H9 (cell line): Measurements from ENCODE around the gene PRCC. TPM values are rescaled to one million over a fixed set of nuclear protein-coding genes. Genes with fewer than 3 reads are reported as not detected.

Experiments used
- DNase-seq: peaks from one replicate; pipeline ENCODE4 v3.0.0-alpha.2; 2017
- H2AFZ ChIP-seq: one replicate; pipeline ENCODE4 v1.6.1; 2013; ENCODE audit warnings: mild to moderate bottlenecking, low read length, control low read depth, moderate library complexity
- H2AK5ac ChIP-seq: 2 replicates; pipeline ENCODE4 v1.6.1; 2013; ENCODE audit warnings: low read length, control low read depth, mixed read lengths; ENCODE audit not compliant: insufficient read length
- H2BK120ac ChIP-seq: one replicate; pipeline ENCODE4 v1.6.1; 2013; ENCODE audit warnings: low read depth, mild to moderate bottlenecking, low read length, control low read depth, inconsistent platforms; ENCODE audit not compliant: poor library complexity, severe bottlenecking
- H2BK12ac ChIP-seq: 2 replicates; pipeline ENCODE4 v1.6.1; 2013; ENCODE audit warnings: low read length, control low read depth, mixed read lengths, low read depth; ENCODE audit not compliant: insufficient read length
- H2BK15ac ChIP-seq: 2 replicates; pipeline ENCODE4 v1.6.1; 2013; ENCODE audit warnings: low read depth, low read length, control low read depth
- H2BK20ac ChIP-seq: one replicate; pipeline ENCODE4 v1.6.1; 2013; ENCODE audit warnings: low read depth, mild to moderate bottlenecking, low read length, control low read depth, inconsistent platforms; ENCODE audit not compliant: poor library complexity, severe bottlenecking
- H2BK5ac ChIP-seq: 2 replicates; pipeline ENCODE4 v1.6.1; 2013; ENCODE audit warnings: low read length, control low read depth, mixed read lengths; ENCODE audit not compliant: insufficient read length
- H3K14ac ChIP-seq: 2 replicates; pipeline ENCODE4 v1.6.1; 2013; ENCODE audit warnings: low read length, control low read depth; ENCODE audit not compliant: insufficient read depth
- H3K18ac ChIP-seq: 2 replicates; pipeline ENCODE4 v1.6.1; 2013; ENCODE audit warnings: low read depth, mild to moderate bottlenecking, mixed read lengths, low read length, control low read depth; ENCODE audit not compliant: insufficient read length
- H3K23ac ChIP-seq: 2 replicates; pipeline ENCODE4 v1.6.1; 2013; ENCODE audit warnings: low read length, control low read depth, mixed read lengths, low read depth; ENCODE audit not compliant: insufficient read length
- H3K23me2 ChIP-seq: 2 replicates; pipeline ENCODE4 v1.6.1; 2013; ENCODE audit warnings: low read depth, mild to moderate bottlenecking, mixed read lengths, low read length, control low read depth; ENCODE audit not compliant: insufficient read length, poor library complexity, severe bottlenecking
- H3K27ac ChIP-seq: 2 replicates; pipeline ENCODE4 v1.5.1; 2013; ENCODE audit warnings: low read length, control low read depth, mixed read lengths, low read depth; ENCODE audit not compliant: insufficient read length
- H3K27me3 ChIP-seq: 2 replicates; pipeline ENCODE4 v1.6.1; 2013; ENCODE audit warnings: low read length, control low read depth, inconsistent platforms; ENCODE audit not compliant: insufficient read depth
- H3K4ac ChIP-seq: 2 replicates; pipeline ENCODE4 v1.6.1; 2013; ENCODE audit warnings: low read depth, mild to moderate bottlenecking, control low read depth, inconsistent platforms, low read length, moderate library complexity
- H3K4me1 ChIP-seq: 2 replicates; pipeline ENCODE4 v1.6.1; 2013; ENCODE audit warnings: low read length, control low read depth, inconsistent platforms; ENCODE audit not compliant: insufficient read depth
- H3K4me2 ChIP-seq: 2 replicates; pipeline ENCODE4 v1.6.1; 2013; ENCODE audit warnings: low read length, control low read depth, mixed read lengths; ENCODE audit not compliant: insufficient read length, insufficient read depth
- H3K56ac ChIP-seq: 2 replicates; pipeline ENCODE4 v1.6.1; 2013; ENCODE audit warnings: low read depth, mild to moderate bottlenecking, mixed read lengths, low read length, control low read depth; ENCODE audit not compliant: insufficient read length
- H3K79me1 ChIP-seq: 2 replicates; pipeline ENCODE4 v1.6.1; 2013; ENCODE audit warnings: low read depth, mild to moderate bottlenecking, moderate library complexity, low read length, control low read depth, inconsistent platforms; ENCODE audit not compliant: insufficient read depth, poor library complexity, severe bottlenecking
- H3K79me2 ChIP-seq: 2 replicates; pipeline ENCODE4 v1.6.1; 2013; ENCODE audit warnings: low read length, control low read depth, inconsistent platforms; ENCODE audit not compliant: insufficient read depth
- H3K9ac ChIP-seq: 2 replicates; pipeline ENCODE4 v1.6.1; 2013; ENCODE audit warnings: low read length, control low read depth, mixed read lengths; ENCODE audit not compliant: insufficient read length; ENCODE audit errors: extremely low read depth
- H3K9me3 ChIP-seq: one replicate; pipeline ENCODE4 v1.6.1; 2013; ENCODE audit warnings: low read depth, low read length, inconsistent platforms; ENCODE audit not compliant: control insufficient read depth
- H3T11ph ChIP-seq: one replicate; pipeline ENCODE4 v1.6.1; 2013; ENCODE audit warnings: mild to moderate bottlenecking, low read length, control low read depth, inconsistent platforms
- H4K20me1 ChIP-seq: one replicate; pipeline ENCODE4 v1.6.1; 2013; ENCODE audit not compliant: control insufficient read depth, insufficient read length, insufficient read depth
- H4K5ac ChIP-seq: 2 replicates; pipeline ENCODE4 v1.6.1; 2013; ENCODE audit warnings: low read depth, mild to moderate bottlenecking, mixed read lengths, low read length, control low read depth; ENCODE audit not compliant: insufficient read length
- H4K8ac ChIP-seq: replicated peaks from 2 replicates; pipeline ENCODE4 v1.6.1; 2013; ENCODE audit warnings: low read length, control low read depth, mixed read lengths, low read depth; ENCODE audit not compliant: insufficient read length
- H4K91ac ChIP-seq: 2 replicates; pipeline ENCODE4 v1.6.1; 2013; ENCODE audit warnings: low read depth, mild to moderate bottlenecking, moderate library complexity, mixed read lengths, low read length, control low read depth; ENCODE audit not compliant: insufficient read length
- H3K27ac Mint-ChIP-seq, 3 experiments: 2 replicates in 2 of 3; 3 replicates in 1 of 3; pipeline ENCODE4 v1.8.0; 2020 to 2021; ENCODE audit warnings: mixed read lengths in 3 of 3, mild to moderate bottlenecking in 1 of 3, moderate library complexity in 1 of 3
- H3K27me3 Mint-ChIP-seq: 2 replicates; pipeline ENCODE4 v1.8.0; 2021; ENCODE audit warnings: low read depth, mild to moderate bottlenecking, moderate library complexity, mixed read lengths
- H3K36me3 Mint-ChIP-seq, 3 experiments: 2 replicates in 2 of 3; 3 replicates in 1 of 3; pipeline ENCODE4 v1.8.0; 2020 to 2021; ENCODE audit warnings: low read depth in 3 of 3, mixed read lengths in 3 of 3; ENCODE audit not compliant: insufficient read depth in 1 of 3
- H3K4me1 Mint-ChIP-seq, 2 experiments: 2 replicates each; pipeline ENCODE4 v1.8.0; 2020; ENCODE audit warnings: mixed read lengths in 2 of 2
- H3K4me3 Mint-ChIP-seq, 2 experiments: 2 replicates in 1 of 2; 3 replicates in 1 of 2; pipeline ENCODE4 v1.8.0; 2020 to 2021; ENCODE audit warnings: mild to moderate bottlenecking in 2 of 2, mixed read lengths in 2 of 2, moderate library complexity in 1 of 2
- H3K9me3 Mint-ChIP-seq, 2 experiments: 2 replicates in 1 of 2; 3 replicates in 1 of 2; pipeline ENCODE4 v1.8.0; 2020; ENCODE audit warnings: mild to moderate bottlenecking in 2 of 2, mixed read lengths in 2 of 2, moderate library complexity in 1 of 2
- WGBS: extraction: QIAGEN DNeasy Blood & Tissue Kit; methylation state at CpG from one replicate; pipeline ENCODE4 v1.1.7; 2013; ENCODE audit warnings: missing lambda C conversion rate, low lambda C conversion rate, mixed read lengths; ENCODE audit not compliant: insufficient read length; ENCODE audit errors: extremely low coverage; 5-methylcytosine and 5-hydroxymethylcytosine counted together
- total RNA-seq: library from RNA; stranded (reverse); gene quantifications from 2 replicates; pipeline ENCODE4 v1.2.1, GENCODE V29; 2021
- TF ChIP-seq, protein P1 (sequence below): fragments of 200-600 bp; sonication (generic); conservative IDR thresholded peaks from 3 replicates; pipeline ENCODE4 v1.8.0; 2021; ENCODE audit warnings: antibody characterized with exemption, mild to moderate bottlenecking

The PRCC gene
- total RNA-seq, 1 experiment from 2014 or later = 129 TPM

DNA sequence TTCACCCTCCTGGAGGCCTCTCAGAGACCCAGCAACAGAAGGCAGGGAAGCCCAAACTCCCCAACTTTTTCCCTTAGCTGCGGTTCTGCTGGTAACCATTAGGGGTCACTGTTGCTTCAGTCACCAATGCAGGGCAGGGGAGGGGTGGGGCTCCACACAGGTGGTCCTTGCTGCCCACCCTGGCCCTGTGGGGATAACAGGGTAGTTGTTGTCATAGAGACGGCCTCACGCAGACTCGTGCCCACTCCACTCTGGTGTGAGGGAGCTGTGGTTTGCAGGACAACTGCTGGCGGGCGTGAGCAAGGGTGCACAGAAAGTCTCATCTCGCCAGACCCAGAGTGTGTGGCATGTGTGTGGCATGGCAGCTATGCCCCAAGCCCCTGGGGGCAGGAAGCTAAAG lies 71.6 kb downstream of the PRCC start:
- no peak overlapping the region for H3K14ac ChIP-seq
- Mint-ChIP-seq H3K4me3 (no peak overlapping the region), H3K9me3 (no peaks in the 10 kb centered on the region; a peak in 1 of 5 replicates), H3K27me3 (peaks cover 86% of the 10 kb centered on the region), H3K4me1 (peaks cover 6 to 16% of the 10 kb centered on the region in 2 experiments), H3K27ac (no peak overlapping the region), H3K36me3 (no peaks in the 10 kb centered on the region)
- H3T11ph ChIP-seq = no peak overlapping the region
- no peaks in the 10 kb centered on the region for H4K20me1 ChIP-seq
- no peaks in the 10 kb centered on the region for H3K79me2 ChIP-seq
- WGBS = no CpG with 5 or more reads among the region's 7 CpGs
- no peak overlapping the region for H2BK20ac ChIP-seq
- peaks cover 2% of the 10 kb centered on the region for H3K23me2 ChIP-seq
- DNase-seq = peak; percentile 66
- no peak overlapping the region for H2BK5ac ChIP-seq
- H2AK5ac ChIP-seq = no peak overlapping the region
- H3K9me3 ChIP-seq = no peaks in the 10 kb centered on the region
- no peak overlapping the region for H3K4me2 ChIP-seq
- no peaks in the 10 kb centered on the region for H3K79me1 ChIP-seq
- H4K91ac ChIP-seq = no peak overlapping the region
- no peak overlapping the region for H4K8ac ChIP-seq
- H3K9ac ChIP-seq = no peak overlapping the region
- H2BK15ac ChIP-seq = no peak overlapping the region
- H2BK120ac ChIP-seq = no peak overlapping the region
- H3K23ac ChIP-seq = no peak overlapping the region
- peaks cover 14% of the 10 kb centered on the region; the same call in 1 of the 2 replicates for H3K27me3 ChIP-seq
- H4K5ac ChIP-seq = no peak overlapping the region
- H3K18ac ChIP-seq = no peak overlapping the region
- H3K56ac ChIP-seq = no peak overlapping the region
- no peak overlapping the region for H3K4ac ChIP-seq
- TF ChIP-seq, protein P1, sequence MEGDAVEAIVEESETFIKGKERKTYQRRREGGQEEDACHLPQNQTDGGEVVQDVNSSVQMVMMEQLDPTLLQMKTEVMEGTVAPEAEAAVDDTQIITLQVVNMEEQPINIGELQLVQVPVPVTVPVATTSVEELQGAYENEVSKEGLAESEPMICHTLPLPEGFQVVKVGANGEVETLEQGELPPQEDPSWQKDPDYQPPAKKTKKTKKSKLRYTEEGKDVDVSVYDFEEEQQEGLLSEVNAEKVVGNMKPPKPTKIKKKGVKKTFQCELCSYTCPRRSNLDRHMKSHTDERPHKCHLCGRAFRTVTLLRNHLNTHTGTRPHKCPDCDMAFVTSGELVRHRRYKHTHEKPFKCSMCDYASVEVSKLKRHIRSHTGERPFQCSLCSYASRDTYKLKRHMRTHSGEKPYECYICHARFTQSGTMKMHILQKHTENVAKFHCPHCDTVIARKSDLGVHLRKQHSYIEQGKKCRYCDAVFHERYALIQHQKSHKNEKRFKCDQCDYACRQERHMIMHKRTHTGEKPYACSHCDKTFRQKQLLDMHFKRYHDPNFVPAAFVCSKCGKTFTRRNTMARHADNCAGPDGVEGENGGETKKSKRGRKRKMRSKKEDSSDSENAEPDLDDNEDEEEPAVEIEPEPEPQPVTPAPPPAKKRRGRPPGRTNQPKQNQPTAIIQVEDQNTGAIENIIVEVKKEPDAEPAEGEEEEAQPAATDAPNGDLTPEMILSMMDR = peak; percentile 88
- no peaks in the 10 kb centered on the region for H3K4me1 ChIP-seq
- H2BK12ac ChIP-seq = no peak overlapping the region
- H2AFZ ChIP-seq = no peak overlapping the region
- no peak overlapping the region for H3K27ac ChIP-seq
